ENCODE measurements around the gene MSH5.
A peak's percentile ranks its signal among the peaks of the same experiment; 100 is the strongest.

The MSH5 gene

GRCh38 chr6:31732029-31732428, 7.8 kb upstream of the MSH5 start:
- TF ChIP-seq CTCF (IDR thresholded peaks at IDR 0.05; ENCODE audit: low read depth, low read length): no peak
- H3K4me3 ChIP-seq (ENCODE audit: low read depth, low read length): no peak overlapping the region

- H3K4me3 ChIP-seq (ENCODE audit: low read depth, low read length): peak overlapping the region; percentile 100
- no peak for TF ChIP-seq CTCF (IDR thresholded peaks at IDR 0.05; ENCODE audit: low read depth, low read length)
Measured at GRCh38 chr6:31733734-31734133, 6.1 kb upstream of the MSH5 start.

- H3K4me3 ChIP-seq (ENCODE audit: low read depth, low read length): peak overlapping the region; percentile 100
- no peak for TF ChIP-seq CTCF (IDR thresholded peaks at IDR 0.05; ENCODE audit: low read depth, low read length)
Measured at GRCh38 chr6:31734247-31734820, 5.5 kb upstream of the MSH5 start.

GRCh38 chr6:31734821-31735406, 4.9 kb upstream of the MSH5 start:
- H3K4me3 ChIP-seq (ENCODE audit: low read depth, low read length): peak overlapping the region; percentile 100
- no peak for TF ChIP-seq CTCF (IDR thresholded peaks at IDR 0.05; ENCODE audit: low read depth, low read length)

- peak within 1 kb of the TSS; percentile 100 for H3K4me3 ChIP-seq (ENCODE audit: low read depth, low read length)
- no peak for TF ChIP-seq CTCF (IDR thresholded peaks at IDR 0.05; ENCODE audit: low read depth, low read length)
Measured at GRCh38 chr6:31736021-31736767, 3.6 kb upstream of the MSH5 start, which contains the start of gene CLIC1. TSS of gene CLIC1 (minus strand) at chr6:31736530. CDS start at chr6:31736300, 230 bp downstream.

GRCh38 chr6:31736768-31737314, 3.0 kb upstream of the MSH5 start:
- H3K4me3 ChIP-seq (ENCODE audit: low read depth, low read length): peak overlapping the region; percentile 100
- TF ChIP-seq CTCF (IDR thresholded peaks at IDR 0.05; ENCODE audit: low read depth, low read length): no peak

All from WI38 (cell line).